ENCODE results near the gene CDC42BPA.

Gene CDC42BPA, protein sequence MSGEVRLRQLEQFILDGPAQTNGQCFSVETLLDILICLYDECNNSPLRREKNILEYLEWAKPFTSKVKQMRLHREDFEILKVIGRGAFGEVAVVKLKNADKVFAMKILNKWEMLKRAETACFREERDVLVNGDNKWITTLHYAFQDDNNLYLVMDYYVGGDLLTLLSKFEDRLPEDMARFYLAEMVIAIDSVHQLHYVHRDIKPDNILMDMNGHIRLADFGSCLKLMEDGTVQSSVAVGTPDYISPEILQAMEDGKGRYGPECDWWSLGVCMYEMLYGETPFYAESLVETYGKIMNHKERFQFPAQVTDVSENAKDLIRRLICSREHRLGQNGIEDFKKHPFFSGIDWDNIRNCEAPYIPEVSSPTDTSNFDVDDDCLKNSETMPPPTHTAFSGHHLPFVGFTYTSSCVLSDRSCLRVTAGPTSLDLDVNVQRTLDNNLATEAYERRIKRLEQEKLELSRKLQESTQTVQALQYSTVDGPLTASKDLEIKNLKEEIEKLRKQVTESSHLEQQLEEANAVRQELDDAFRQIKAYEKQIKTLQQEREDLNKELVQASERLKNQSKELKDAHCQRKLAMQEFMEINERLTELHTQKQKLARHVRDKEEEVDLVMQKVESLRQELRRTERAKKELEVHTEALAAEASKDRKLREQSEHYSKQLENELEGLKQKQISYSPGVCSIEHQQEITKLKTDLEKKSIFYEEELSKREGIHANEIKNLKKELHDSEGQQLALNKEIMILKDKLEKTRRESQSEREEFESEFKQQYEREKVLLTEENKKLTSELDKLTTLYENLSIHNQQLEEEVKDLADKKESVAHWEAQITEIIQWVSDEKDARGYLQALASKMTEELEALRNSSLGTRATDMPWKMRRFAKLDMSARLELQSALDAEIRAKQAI (N-terminal part only)

DNA sequence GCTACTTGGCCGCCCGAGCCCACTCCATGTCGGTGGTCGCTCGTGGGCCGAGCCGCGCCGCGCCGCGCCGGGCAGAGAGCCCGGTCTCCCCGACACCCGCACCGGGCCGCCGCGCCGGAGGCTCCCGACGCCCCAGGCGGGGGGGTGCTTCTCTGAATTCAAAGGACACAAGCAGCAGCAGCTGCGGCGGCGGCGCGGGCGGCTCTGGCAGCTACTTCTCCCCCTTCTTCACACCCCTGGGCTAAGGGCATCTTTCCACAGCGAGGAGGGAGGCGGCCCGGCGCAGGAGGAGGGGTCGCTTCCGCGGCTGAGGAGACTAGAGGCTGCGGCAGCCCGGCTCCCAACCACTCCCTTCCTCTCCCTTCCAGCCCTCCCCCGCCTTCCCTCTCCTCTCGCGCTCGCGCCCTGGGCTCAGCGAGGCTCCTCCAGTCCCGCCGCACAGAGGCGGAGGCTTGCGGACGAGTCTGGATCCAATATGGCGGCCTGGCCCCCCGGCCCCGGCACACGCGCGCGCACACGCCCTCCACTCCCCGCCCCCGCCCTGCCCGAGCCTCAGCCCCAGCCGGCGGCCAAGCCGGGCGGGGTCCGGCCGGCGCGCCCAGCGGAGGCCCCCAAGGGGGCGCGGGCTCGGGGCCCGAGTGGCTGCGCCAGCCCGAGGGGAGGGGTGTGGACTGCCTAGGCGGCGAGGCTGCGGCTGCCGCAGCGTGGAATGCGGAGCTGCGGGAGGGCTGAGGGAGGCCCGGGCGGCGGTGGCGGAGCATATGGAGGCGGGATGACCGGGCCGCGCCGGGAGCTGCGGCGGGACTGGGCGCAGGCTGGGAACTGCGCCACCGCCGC is at the start of gene CDC42BPA:
TSS of gene CDC42BPA (minus strand) at position 477 of the 837 bp plus-strand sequence. CDS start 1,310 bp downstream, outside the sequence.
- peak within 1 kb of the TSS; percentile 69 to 80 for H3K4me3 ChIP-seq (replicated peaks in 1 of 2; ENCODE audit: low read depth in 2 of 2, low read length in 2 of 2)
- peak; percentile 87 to 95 for DNase-seq (ENCODE audit: low read depth in 2 of 2)
- TF ChIP-seq, protein P1, sequence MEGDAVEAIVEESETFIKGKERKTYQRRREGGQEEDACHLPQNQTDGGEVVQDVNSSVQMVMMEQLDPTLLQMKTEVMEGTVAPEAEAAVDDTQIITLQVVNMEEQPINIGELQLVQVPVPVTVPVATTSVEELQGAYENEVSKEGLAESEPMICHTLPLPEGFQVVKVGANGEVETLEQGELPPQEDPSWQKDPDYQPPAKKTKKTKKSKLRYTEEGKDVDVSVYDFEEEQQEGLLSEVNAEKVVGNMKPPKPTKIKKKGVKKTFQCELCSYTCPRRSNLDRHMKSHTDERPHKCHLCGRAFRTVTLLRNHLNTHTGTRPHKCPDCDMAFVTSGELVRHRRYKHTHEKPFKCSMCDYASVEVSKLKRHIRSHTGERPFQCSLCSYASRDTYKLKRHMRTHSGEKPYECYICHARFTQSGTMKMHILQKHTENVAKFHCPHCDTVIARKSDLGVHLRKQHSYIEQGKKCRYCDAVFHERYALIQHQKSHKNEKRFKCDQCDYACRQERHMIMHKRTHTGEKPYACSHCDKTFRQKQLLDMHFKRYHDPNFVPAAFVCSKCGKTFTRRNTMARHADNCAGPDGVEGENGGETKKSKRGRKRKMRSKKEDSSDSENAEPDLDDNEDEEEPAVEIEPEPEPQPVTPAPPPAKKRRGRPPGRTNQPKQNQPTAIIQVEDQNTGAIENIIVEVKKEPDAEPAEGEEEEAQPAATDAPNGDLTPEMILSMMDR (IDR thresholded peaks at IDR 0.05; ENCODE audit: low read depth, low read length), result no peak

DNA sequence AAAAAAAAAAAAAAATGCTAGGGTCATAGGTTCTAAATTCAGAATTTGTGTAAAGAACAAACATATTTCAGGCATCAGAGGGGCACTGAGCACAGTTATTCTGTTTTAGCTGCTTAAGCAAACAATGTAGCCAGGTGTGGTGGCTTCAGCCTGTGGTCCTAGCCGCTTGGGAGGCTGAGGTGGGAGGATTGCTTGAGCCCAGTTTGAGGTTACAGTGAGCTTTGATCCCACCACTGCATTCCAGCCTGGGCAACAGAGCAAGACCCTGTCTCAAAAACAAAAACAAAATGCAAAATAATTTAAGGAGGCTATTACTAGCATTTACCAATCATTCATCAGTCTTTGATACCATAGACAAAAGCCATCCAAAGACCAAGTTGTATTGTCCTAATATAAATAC is 49.7 kb upstream of the CDC42BPA start:
- TF ChIP-seq, protein P1 (IDR thresholded peaks at IDR 0.05; ENCODE audit: low read depth, low read length), result no peak
- H3K4me3 ChIP-seq (replicated peaks in 1 of 2; ENCODE audit: low read depth in 2 of 2, low read length in 2 of 2), result no peak overlapping the region
- DNase-seq (ENCODE audit: low read depth in 2 of 2), result no peak

DNA sequence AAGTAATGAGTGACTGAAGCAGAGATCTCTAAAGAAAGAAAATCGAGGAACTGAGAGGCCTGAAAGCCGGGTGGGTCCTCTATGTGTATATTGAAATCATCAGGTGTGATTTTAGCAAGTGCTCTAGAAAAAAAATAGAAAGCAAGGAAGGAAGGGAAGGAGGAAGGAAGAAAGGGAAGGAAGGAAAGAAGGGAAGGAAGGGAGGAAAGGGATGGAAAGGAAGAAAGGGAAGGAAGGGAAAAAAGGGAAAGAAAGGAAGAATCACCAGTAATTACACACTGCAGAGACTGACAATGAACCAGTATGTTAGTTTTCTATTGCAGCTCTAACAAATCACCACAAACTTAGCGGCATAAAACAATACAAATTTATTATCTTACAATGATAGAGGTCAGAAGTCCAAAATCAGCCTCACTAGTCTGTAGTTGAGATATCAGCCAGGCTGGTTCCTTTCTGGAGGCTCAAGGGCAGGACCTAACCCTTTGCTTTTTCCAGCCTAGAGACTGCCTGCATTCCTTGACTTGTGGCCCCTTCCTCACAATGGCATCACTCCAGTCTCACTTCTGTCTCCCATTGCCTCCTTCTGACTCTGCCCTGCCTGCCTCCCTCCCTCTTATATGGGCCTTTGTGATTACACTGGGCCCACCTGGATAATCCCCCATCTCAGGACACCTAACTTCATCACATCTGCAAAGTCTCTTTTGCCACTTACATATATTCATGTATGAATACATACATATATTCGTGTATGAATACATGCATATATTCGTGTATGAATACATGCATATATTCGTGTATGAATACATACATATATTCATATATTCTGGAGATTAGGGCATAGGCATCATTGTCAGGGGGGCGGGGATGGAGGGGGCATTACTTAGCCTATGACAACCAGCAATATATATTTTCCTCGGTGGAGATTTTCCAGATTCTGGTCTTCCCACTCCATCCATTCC is 47.5 kb upstream of the CDC42BPA start:
- no peak for DNase-seq (ENCODE audit: low read depth in 2 of 2)
- no peak overlapping the region for H3K4me3 ChIP-seq (replicated peaks in 1 of 2; ENCODE audit: low read depth in 2 of 2, low read length in 2 of 2)
- TF ChIP-seq, protein P1 (IDR thresholded peaks at IDR 0.05; ENCODE audit: low read depth, low read length), result no peak

DNA sequence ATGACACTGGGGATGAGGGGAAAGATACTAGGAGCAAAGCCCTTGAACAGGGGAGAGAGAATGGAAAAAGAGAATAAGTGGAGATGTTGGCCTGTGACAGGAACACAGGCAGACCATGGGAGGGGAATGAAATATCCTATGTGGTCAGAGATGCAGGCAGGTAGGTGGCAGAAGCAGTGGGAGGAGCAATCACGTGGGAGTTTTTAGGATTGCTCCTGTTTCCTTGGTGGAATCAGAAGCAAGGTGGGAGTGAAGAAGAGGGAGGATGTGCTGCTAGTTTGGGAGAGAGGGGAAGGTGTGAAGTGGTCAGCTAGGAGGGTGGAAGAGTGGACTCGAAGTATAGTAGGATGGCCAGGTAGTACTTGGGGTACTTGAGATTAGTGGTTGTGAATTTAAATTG is 46.4 kb upstream of the CDC42BPA start:
- TF ChIP-seq, protein P1 (IDR thresholded peaks at IDR 0.05; ENCODE audit: low read depth, low read length), result no peak
- no peak for DNase-seq (ENCODE audit: low read depth in 2 of 2)

DNA sequence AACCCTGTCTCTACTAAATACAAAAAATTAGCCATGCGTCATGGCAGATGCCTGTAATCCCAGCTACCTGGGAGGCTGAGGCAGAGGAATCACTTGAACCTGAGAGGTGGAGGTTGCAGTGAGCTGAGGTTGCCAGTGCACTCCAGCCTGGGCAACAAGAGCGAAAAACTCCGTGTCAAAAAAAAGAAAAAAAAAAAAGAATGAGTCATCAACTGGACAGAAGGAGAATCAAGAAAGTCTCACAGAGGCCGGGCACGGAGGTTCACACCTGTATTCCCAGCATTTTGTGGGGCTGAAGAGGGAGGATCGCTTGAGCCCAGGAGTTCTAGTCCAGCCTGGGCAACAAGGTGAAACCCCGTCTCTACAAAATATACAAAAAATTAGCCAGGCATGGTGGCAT is 45.5 kb upstream of the CDC42BPA start:
- TF ChIP-seq, protein P1 (IDR thresholded peaks at IDR 0.05; ENCODE audit: low read depth, low read length), result no peak
- no peak for DNase-seq (ENCODE audit: low read depth in 2 of 2)
- H3K4me3 ChIP-seq (replicated peaks in 1 of 2; ENCODE audit: low read depth in 2 of 2, low read length in 2 of 2), result no peak overlapping the region

More for the DNA sequence above, 46.4 kb upstream of the CDC42BPA start:
- no peak overlapping the region for H3K4me3 ChIP-seq (replicated peaks in 1 of 2; ENCODE audit: low read depth in 2 of 2, low read length in 2 of 2)

Data from cardiac fibroblast (primary cell).